T-helper 1 cell treated with Interleukin-12 subunit alpha and Interleukin-12 subunit beta and Interleukin-4 antibody, amounts not matched to agents 30 ng/mL and 1 ng/mL, for 36 hours (primary cell): ENCODE results near the gene MALRD1. TPM values are rescaled to one million over a fixed set of nuclear protein-coding genes. Genes with fewer than 3 reads are reported as not detected.

Experiments
- intact Hi-C: fragments of 100-400 bp; cut with micrococcal nuclease; formaldehyde crosslinking; loops from one replicate; pipeline ENCODE4 v1.15.1; 2024
- total RNA-seq: library from RNA; stranded (reverse); gene quantifications from 2 replicates; pipeline ENCODE4 v1.2.3, GENCODE V29; 2022

MALRD1 gene
- total RNA-seq, 1 donor from 2014 or later, result not detected

- intact Hi-C loops, result no loop called here
Observed at GRCh38 chr10:19221216-19221615, 172.6 kb downstream of the MALRD1 start.

GRCh38 chr10:19226025-19226424 lies 177.4 kb downstream of the MALRD1 start:
- intact Hi-C loops, result no loop called here

GRCh38 chr10:19231034-19231433 lies 182.4 kb downstream of the MALRD1 start:
- intact Hi-C loops, result no loop called here

- intact Hi-C loops, result no loop called here
Observed at GRCh38 chr10:19245889-19246752, 197.5 kb downstream of the MALRD1 start.

GRCh38 chr10:19247843-19248242 lies 199.2 kb downstream of the MALRD1 start:
- intact Hi-C loops, result no loop called here

- intact Hi-C loops, result no loop called here
Observed at GRCh38 chr10:19250546-19250945, 201.9 kb downstream of the MALRD1 start.

- intact Hi-C loops, result no loop called here
Observed at GRCh38 chr10:19252531-19252930, 203.9 kb downstream of the MALRD1 start.

GRCh38 chr10:19256331-19256730 lies 207.7 kb downstream of the MALRD1 start:
- intact Hi-C loops, result no loop called here

GRCh38 chr10:19263262-19263661 lies 214.7 kb downstream of the MALRD1 start:
- intact Hi-C loops, result no loop called here

- intact Hi-C loops, result no loop called here
Observed at GRCh38 chr10:19283285-19283684, 234.7 kb downstream of the MALRD1 start.

- intact Hi-C loops, result no loop called here
Observed at GRCh38 chr10:19283786-19284185, 235.2 kb downstream of the MALRD1 start.

GRCh38 chr10:19290770-19291169 lies 242.2 kb downstream of the MALRD1 start:
- intact Hi-C loops, result no loop called here

- intact Hi-C loops, result no loop called here
Observed at GRCh38 chr10:19294233-19294632, 245.6 kb downstream of the MALRD1 start.

- intact Hi-C loops, result no loop called here
Observed at GRCh38 chr10:19299645-19300044, 251.0 kb downstream of the MALRD1 start.

- intact Hi-C loops, result no loop called here
Observed at GRCh38 chr10:19302117-19302516, 253.5 kb downstream of the MALRD1 start.

GRCh38 chr10:19310066-19310465 lies 261.5 kb downstream of the MALRD1 start:
- intact Hi-C loops, result no loop called here

- intact Hi-C loops, result no loop called here
Observed at GRCh38 chr10:19316204-19316870, 267.7 kb downstream of the MALRD1 start.

- intact Hi-C loops, result no loop called here
Observed at GRCh38 chr10:19317952-19318351, 269.4 kb downstream of the MALRD1 start.

GRCh38 chr10:19325581-19325980 lies 277.0 kb downstream of the MALRD1 start:
- intact Hi-C loops, result no loop called here

GRCh38 chr10:19328582-19328981 lies 280.0 kb downstream of the MALRD1 start:
- intact Hi-C loops, result no loop called here

GRCh38 chr10:19329475-19329874 lies 280.9 kb downstream of the MALRD1 start:
- intact Hi-C loops, result no loop called here

GRCh38 chr10:19332304-19332703 lies 283.7 kb downstream of the MALRD1 start:
- intact Hi-C loops, result no loop called here

GRCh38 chr10:19333631-19334030 lies 285.0 kb downstream of the MALRD1 start:
- intact Hi-C loops, result no loop called here
